Uterus (tissue), 4 donors: ENCODE measurements around the gene NDUFAF4. TPM values are rescaled to one million over a fixed set of nuclear protein-coding genes. Genes with fewer than 3 reads are reported as not detected.
"Not testable (repeated sequence)": the region's sequence is repeated elsewhere in the genome, so short reads cannot be mapped to it uniquely, and the experiment has no call there.

Experiments
- DNase-seq, 2 donors: peaks; one replicate each; pipeline ENCODE4 v3.0.0-alpha.2; 2019 to 2020
- H3K27ac ChIP-seq, 2 donors: fragments of 200-600 bp; sonication (generic); 1 replicate in 1 of 2; 2 replicates in 1 of 2; pipeline ENCODE4 v1.5.1; 2016 to 2018
- H3K27me3 ChIP-seq, 2 donors: fragments of 200-600 bp; sonication (generic); one replicate each; pipeline ENCODE4 v1.5.1; 2018 to 2019; ENCODE audit warnings: control low read depth in 1 of 2
- H3K36me3 ChIP-seq, 2 donors: fragments of 200-600 bp; sonication (generic); one replicate each; pipeline ENCODE4 v1.5.1; 2019; ENCODE audit warnings: control low read depth in 1 of 2
- H3K4me1 ChIP-seq, 2 donors: fragments of 200-600 bp; sonication (generic); one replicate each; pipeline ENCODE4 v1.5.1; 2018 to 2019; ENCODE audit warnings: control low read depth in 1 of 2
- H3K4me3 ChIP-seq, 2 donors: fragments of 200-600 bp; sonication (generic); 1 replicate in 1 of 2; 2 replicates in 1 of 2; pipeline ENCODE4 v1.5.1; 2018 to 2019; ENCODE audit warnings: mild to moderate bottlenecking in 1 of 2
- H3K9me3 ChIP-seq, 2 donors: fragments of 200-600 bp; sonication (generic); one replicate each; pipeline ENCODE4 v1.5.1; 2019; ENCODE audit warnings: control low read depth in 1 of 2
- POLR2A ChIP-seq, 2 donors: fragments of 450-650 bp; IDR thresholded peaks; one replicate each; pipeline ENCODE4 v1.6.1; 2016; ENCODE audit warnings: antibody characterized with exemption in 2 of 2, mild to moderate bottlenecking in 1 of 2, moderate library complexity in 1 of 2
- intact Hi-C: fragments of 100-400 bp; cut with DNase I; formaldehyde crosslinking; loops from one replicate; pipeline ENCODE4 v1.15.1; 2023; ENCODE audit warnings: low total_unique reads
- total RNA-seq, 4 donors: library from RNA; depleted of rRNA in 3 of 4; stranded (reverse); fragments of >200 nt in 3 of 4; gene quantifications; one replicate each; pipeline versions ENCODE4 v1.1.0 to v1.2.4, GENCODE V29; 2014 to 2023
- TF ChIP-seq, protein P1 (sequence below), 4 experiments: fragments of 200-600 bp in 2 of 4; fragments of 450-650 bp in 2 of 4; sonication (generic) in 2 of 4; IDR thresholded peaks; one replicate each; pipeline ENCODE4 v1.5.1; 2016 to 2019; ENCODE audit warnings: antibody characterized with exemption in 4 of 4, mild to moderate bottlenecking in 2 of 4, moderate library complexity in 1 of 4
- donor health status: DM: yes; HTN: yes; CAD: no.

Gene NDUFAF4
- total RNA-seq, 4 donors from 2014 or later, result 21.1 to 88.6 (median 29.1) TPM

DNA sequence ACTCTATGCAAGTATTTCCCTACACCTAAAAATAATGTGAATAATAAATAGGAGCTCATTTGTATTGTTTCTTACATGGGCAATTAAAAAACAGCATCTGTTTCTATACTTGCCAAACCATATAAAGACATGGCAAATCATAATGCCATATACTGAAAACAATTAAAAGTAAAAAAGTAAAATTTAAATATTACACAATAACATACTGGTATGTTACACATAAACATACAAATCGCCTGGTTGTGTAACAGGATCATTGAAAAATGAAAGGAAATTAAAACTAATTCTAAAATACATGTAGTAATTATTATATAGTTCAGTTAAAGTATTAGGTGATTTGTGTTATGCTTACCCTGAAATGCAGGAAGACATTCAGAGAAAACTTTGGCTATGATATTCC, 11.2 kb downstream of the NDUFAF4 start:
- H3K27ac ChIP-seq, result no peak overlapping the region
- no peak for DNase-seq
- TF ChIP-seq, protein P1, sequence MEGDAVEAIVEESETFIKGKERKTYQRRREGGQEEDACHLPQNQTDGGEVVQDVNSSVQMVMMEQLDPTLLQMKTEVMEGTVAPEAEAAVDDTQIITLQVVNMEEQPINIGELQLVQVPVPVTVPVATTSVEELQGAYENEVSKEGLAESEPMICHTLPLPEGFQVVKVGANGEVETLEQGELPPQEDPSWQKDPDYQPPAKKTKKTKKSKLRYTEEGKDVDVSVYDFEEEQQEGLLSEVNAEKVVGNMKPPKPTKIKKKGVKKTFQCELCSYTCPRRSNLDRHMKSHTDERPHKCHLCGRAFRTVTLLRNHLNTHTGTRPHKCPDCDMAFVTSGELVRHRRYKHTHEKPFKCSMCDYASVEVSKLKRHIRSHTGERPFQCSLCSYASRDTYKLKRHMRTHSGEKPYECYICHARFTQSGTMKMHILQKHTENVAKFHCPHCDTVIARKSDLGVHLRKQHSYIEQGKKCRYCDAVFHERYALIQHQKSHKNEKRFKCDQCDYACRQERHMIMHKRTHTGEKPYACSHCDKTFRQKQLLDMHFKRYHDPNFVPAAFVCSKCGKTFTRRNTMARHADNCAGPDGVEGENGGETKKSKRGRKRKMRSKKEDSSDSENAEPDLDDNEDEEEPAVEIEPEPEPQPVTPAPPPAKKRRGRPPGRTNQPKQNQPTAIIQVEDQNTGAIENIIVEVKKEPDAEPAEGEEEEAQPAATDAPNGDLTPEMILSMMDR (IDR thresholded peaks at IDR 0.05), result no peak
- no peak for TF ChIP-seq POLR2A (IDR thresholded peaks at IDR 0.05)
- H3K27me3 ChIP-seq, result peaks cover 0 to 10% of the 10 kb centered on the region in 2 donors
- H3K4me1 ChIP-seq, result no peaks in the 10 kb centered on the region
- H3K9me3 ChIP-seq, result no peaks in the 10 kb centered on the region
- intact Hi-C loops, result no loop called here
- H3K4me3 ChIP-seq, result no peak overlapping the region
- no peaks in the 10 kb centered on the region for H3K36me3 ChIP-seq

DNA sequence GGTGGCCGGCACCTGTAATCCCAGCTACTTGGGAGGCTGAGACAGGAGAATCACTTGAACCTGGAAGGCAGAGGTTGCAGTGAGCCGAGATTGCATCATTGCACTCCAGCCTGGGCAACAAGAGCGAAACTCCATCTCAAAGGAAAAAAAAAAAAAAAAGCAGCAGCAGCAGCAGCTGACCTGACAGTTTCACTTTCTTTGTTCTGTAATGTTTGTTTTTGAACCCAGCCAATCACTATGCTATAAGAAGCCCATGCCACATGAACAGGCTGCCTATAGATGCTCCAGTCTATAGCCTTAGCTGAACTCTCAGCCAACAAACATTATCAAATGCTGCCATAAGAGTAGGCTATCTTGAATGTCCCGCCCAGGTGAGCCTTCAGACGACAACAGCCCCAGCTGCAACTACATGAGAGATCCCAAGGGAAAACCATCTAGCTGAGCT, 12.5 kb downstream of the NDUFAF4 start:
- intact Hi-C loops, H3K9me3 ChIP-seq: not testable (repeated sequence)

DNA sequence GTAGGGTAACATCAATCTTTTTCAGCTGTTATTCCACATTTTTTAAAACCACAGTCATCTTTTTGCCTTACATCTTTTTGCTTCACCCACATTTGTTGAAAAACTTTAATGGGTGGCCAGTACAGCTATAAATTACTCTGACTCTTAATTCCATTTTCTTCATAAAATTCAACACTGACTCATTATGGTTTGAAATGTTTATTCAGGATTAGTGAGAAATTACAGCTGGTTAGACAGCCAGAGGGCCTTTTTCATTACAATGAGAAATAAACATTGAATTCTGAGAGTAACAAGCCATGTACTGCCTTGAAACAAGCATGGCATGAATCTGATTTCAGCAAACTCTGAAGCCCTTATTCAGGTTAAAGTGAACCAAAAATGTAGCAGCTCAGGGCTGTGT, 19.5 kb downstream of the NDUFAF4 start:
- DNase-seq, result no peak
- Histone ChIP-seq H3K27me3 (peaks cover 0 to 10% of the 10 kb centered on the region in 2 donors), H3K4me1 (no peaks in the 10 kb centered on the region), H3K27ac (no peak overlapping the region), H3K36me3 (no peaks in the 10 kb centered on the region), H3K4me3 (no peak overlapping the region), H3K9me3 (no peaks in the 10 kb centered on the region)
- TF ChIP-seq, protein P1 (IDR thresholded peaks at IDR 0.05), result no peak
- TF ChIP-seq POLR2A (IDR thresholded peaks at IDR 0.05), result no peak
- intact Hi-C loops, result no loop called here

More for the DNA sequence above, 12.5 kb downstream of the NDUFAF4 start:
- not testable (repeated sequence) for H3K4me3 ChIP-seq, DNase-seq, H3K4me1 ChIP-seq, H3K36me3 ChIP-seq, H3K27ac ChIP-seq
- peaks cover 0 to 10% of the 10 kb centered on the region in 2 donors for H3K27me3 ChIP-seq

DNA sequence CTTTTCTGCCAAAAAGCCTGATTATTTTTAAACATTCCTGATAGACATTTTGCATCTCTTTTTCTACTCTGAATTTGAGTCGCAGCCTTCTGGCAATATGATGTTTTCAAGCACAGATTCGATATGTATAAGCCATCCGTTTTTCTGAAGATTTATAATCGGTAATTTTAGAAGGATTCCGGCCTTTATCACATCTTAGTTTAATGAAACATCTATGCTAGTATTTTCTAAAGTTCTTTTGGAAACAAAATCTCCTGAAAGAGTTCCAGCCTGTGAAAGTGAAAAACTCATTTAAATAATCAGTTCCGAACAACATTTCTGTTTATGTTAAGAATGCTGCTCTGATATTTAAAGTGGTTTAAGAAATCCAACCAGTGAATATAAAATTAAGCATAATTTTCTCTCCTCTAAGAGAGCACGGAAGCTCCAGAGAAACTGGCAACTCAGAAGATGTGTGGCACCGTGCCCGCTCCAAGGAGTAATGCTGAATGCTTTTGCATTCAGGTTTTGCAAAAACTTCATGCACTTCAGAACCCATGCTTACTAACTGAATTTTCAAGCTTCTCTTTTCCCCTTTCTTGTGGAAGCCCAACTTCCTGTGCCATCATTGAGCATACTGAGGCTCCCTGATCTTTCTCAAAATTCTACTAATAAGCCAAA, 20.7 kb downstream of the NDUFAF4 start:
- Histone ChIP-seq H3K4me1 (no peaks in the 10 kb centered on the region), H3K9me3 (no peaks in the 10 kb centered on the region), H3K27ac (no peak overlapping the region), H3K4me3 (no peak overlapping the region), H3K27me3 (peaks cover 0 to 4% of the 10 kb centered on the region in 2 donors), H3K36me3 (no peaks in the 10 kb centered on the region)
- DNase-seq, result no peak
- intact Hi-C loops, result no loop called here
- TF ChIP-seq, protein P1 (IDR thresholded peaks at IDR 0.05), result no peak
- TF ChIP-seq POLR2A (IDR thresholded peaks at IDR 0.05), result no peak

DNA sequence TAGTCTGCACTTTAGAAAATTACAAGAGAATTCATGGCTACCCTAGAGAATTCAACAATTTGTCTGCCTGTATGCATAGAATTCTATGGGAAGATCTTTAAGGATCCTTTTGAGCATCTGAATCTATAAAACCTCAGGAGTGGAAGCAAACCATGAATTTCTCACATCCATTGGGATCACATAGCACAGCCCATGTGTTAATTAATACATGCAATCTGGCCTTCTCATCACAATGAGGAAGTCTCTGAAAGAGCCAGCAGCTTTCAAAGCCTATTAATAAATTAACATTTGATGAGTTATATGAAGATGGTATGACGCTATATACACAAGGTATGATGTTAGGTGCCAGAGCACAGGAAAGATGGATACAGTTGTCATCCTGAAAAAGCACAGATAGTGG, 24.7 kb downstream of the NDUFAF4 start:
- H3K4me3 ChIP-seq, result no peak overlapping the region
- H3K36me3 ChIP-seq, result no peaks in the 10 kb centered on the region
- no peak for DNase-seq
- no peaks in the 10 kb centered on the region for H3K9me3 ChIP-seq
- no peaks in the 10 kb centered on the region for H3K4me1 ChIP-seq
- intact Hi-C loops, result no loop called here
- TF ChIP-seq, protein P1 (IDR thresholded peaks at IDR 0.05), result no peak
- TF ChIP-seq POLR2A (IDR thresholded peaks at IDR 0.05), result no peak
- H3K27ac ChIP-seq, result no peak overlapping the region
- H3K27me3 ChIP-seq, result no peaks in the 10 kb centered on the region

DNA sequence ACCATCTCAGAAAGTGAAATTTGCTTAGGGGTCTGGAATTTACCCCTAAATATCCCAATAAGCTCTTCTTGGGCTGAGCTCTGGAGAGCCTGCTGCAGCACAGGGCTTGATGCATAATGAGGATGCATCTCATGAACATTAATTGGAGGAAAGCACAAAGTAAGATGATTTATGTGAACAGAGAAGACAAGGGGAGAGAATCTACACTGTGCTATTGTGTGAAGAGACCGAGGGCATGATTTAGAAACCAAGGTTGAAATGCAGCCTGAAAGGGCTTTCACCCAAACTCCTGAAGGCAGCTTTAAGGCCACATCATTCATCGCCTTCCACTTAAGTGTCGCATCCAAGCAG, 32.7 kb downstream of the NDUFAF4 start:
- DNase-seq, result no peak
- TF ChIP-seq POLR2A (IDR thresholded peaks at IDR 0.05), result no peak
- intact Hi-C loops, result no loop called here
- Histone ChIP-seq H3K27ac (no peak overlapping the region), H3K36me3 (no peaks in the 10 kb centered on the region), H3K9me3 (no peaks in the 10 kb centered on the region), H3K4me3 (no peak overlapping the region), H3K4me1 (no peaks in the 10 kb centered on the region), H3K27me3 (no peaks in the 10 kb centered on the region)
